Stomach (tissue), 9 donors: Measurements from ENCODE around the gene GOSR1. TPM values are rescaled to one million over a fixed set of nuclear protein-coding genes. Genes with fewer than 3 reads are reported as not detected.

ENCODE experiments used
- DNase-seq, 2 donors: peaks; one replicate each; pipeline versions ENCODE4 v3.0.0 to v3.0.0-alpha.2; 2013 to 2019
- H3K27ac ChIP-seq, 5 donors: fragments of 200-600 bp in 4 of 5; sonication (generic) in 4 of 5; one replicate each; pipeline ENCODE4 v1.5.1; 2013 to 2019; ENCODE audit warnings: mild to moderate bottlenecking in 1 of 5, moderate library complexity in 1 of 5
- H3K27me3 ChIP-seq, 3 donors: fragments of 200-600 bp; sonication (generic); one replicate each; pipeline ENCODE4 v1.5.1; 2017 to 2019; ENCODE audit warnings: mixed run types in 1 of 3
- H3K36me3 ChIP-seq, 4 donors: fragments of 200-600 bp; sonication (generic); 1 replicate in 3 of 4; 2 replicates in 1 of 4; pipeline ENCODE4 v1.5.1; 2016 to 2019
- H3K4me1 ChIP-seq, 4 donors: fragments of 200-600 bp; sonication (generic); one replicate each; pipeline ENCODE4 v1.5.1; 2016 to 2019
- H3K4me3 ChIP-seq, 4 donors: fragments of 200-600 bp; sonication (generic) in 3 of 4; one replicate each; pipeline ENCODE4 v1.5.1; 2016 to 2019; ENCODE audit warnings: mild to moderate bottlenecking in 1 of 4
- H3K9me3 ChIP-seq, 4 donors: fragments of 200-600 bp; sonication (generic); one replicate each; pipeline ENCODE4 v1.5.1; 2016 to 2019
- CTCF ChIP-seq, 7 experiments: fragments of 450-650 bp in 4 of 7; fragments of 200-600 bp in 3 of 7; sonication (generic) in 3 of 7; IDR thresholded peaks; one replicate each; pipeline ENCODE4 v1.5.1; 2016 to 2019; ENCODE audit warnings: antibody characterized with exemption in 7 of 7, control low read depth in 2 of 7, mild to moderate bottlenecking in 1 of 7
- EP300 ChIP-seq: sonication (generic); formaldehyde crosslinking; IDR thresholded peaks from one replicate; pipeline ENCODE4 v1.6.1; 2017; ENCODE audit warnings: antibody characterized with exemption
- POLR2A ChIP-seq, 4 donors: fragments of 450-650 bp; IDR thresholded peaks; one replicate each; pipeline ENCODE4 v1.6.1; 2016; ENCODE audit warnings: antibody characterized with exemption in 4 of 4, control low read depth in 2 of 4, mild to moderate bottlenecking in 1 of 4, moderate library complexity in 1 of 4
- POLR2AphosphoS5 ChIP-seq, 3 donors: sonication (generic); formaldehyde crosslinking; IDR thresholded peaks; one replicate each; pipeline ENCODE4 v1.6.1; 2016; ENCODE audit warnings: antibody characterized with exemption in 3 of 3
- WGBS, 5 donors: extraction: QIAGEN DNeasy Blood & Tissue Kit in 3 of 5; methylation state at CpG; one replicate each; pipeline versions ENCODE4 v1.1.5 to v1.1.7; 2013 to 2018; 5-methylcytosine and 5-hydroxymethylcytosine counted together
- intact Hi-C: fragments of 100-400 bp; cut with DNase I; formaldehyde crosslinking; loops from one replicate; pipeline ENCODE4 v1.15.1; 2023; ENCODE audit warnings: low total_unique reads
- polyA plus RNA-seq, 3 donors: library from polyadenylated mRNA; stranded (reverse); fragments of 200-250 nt; gene quantifications; one replicate each; pipeline ENCODE4 v1.2.3, GENCODE V29; 2013
- total RNA-seq, 5 donors: library from RNA; depleted of rRNA; stranded (reverse); fragments of >200 nt; gene quantifications; one replicate each; pipeline versions ENCODE4 v1.1.0 to v1.2.3, GENCODE V29; 2014 to 2016
- donor health status: healthy with polysubstance abuse.
- donor health status: Bipolar disorder and iron deficiency.
- donor health status: healthy.

GOSR1 gene
- total and polyA plus RNA-seq, 8 donors = 7.0 to 45.5 (median 13.0) TPM

GRCh38 chr17:30468465-30468864 is 8.7 kb upstream of the GOSR1 start:
- 71 to 99% (median 97%) methylated on average over 2 of the region's 2 CpGs for WGBS, 5 donors
- Histone ChIP-seq H3K27ac (no peak overlapping the region), H3K27me3 (no peaks in the 10 kb centered on the region), H3K4me1 (peaks cover 0 to 5% (median 0%) of the 10 kb centered on the region in 4 donors), H3K9me3 (no peaks in the 10 kb centered on the region), H3K4me3 (no peak overlapping the region), H3K36me3 (peaks cover 6 to 40% (median 36%) of the 10 kb centered on the region in 4 donors)
- intact Hi-C loops = no loop called here
- DNase-seq = no peak
- TF ChIP-seq CTCF (IDR thresholded peaks at IDR 0.05) (no peak), POLR2A (IDR thresholded peaks at IDR 0.05) (no peak), POLR2AphosphoS5 (IDR thresholded peaks at IDR 0.05) (no peak), EP300 (no peak)

GRCh38 chr17:30472238-30472890 is 4.8 kb upstream of the GOSR1 start:
- Histone ChIP-seq H3K27me3 (no peaks in the 10 kb centered on the region), H3K9me3 (no peaks in the 10 kb centered on the region), H3K27ac (no peak overlapping the region), H3K4me1 (peaks cover 0 to 14% (median 4%) of the 10 kb centered on the region in 4 donors), H3K36me3 (peaks cover 0 to under 1% (median under 1%) of the 10 kb centered on the region in 4 donors), H3K4me3 (no peak overlapping the region)
- 52 to 61% (median 57%) methylated on average over 10 of the region's 10 CpGs for WGBS, 5 donors
- TF ChIP-seq POLR2AphosphoS5 (IDR thresholded peaks at IDR 0.05) (no peak), EP300 (no peak), CTCF (IDR thresholded peaks at IDR 0.05) (no peak), POLR2A (IDR thresholded peaks at IDR 0.05) (no peak)
- DNase-seq = peak in 1 of 2 donors; percentile 25
- intact Hi-C loops = no loop called here

GRCh38 chr17:30475206-30475605 is 2.0 kb upstream of the GOSR1 start:
- peaks cover 6 to 37% (median 24%) of the 10 kb centered on the region in 4 donors for H3K4me1 ChIP-seq
- TF ChIP-seq POLR2A (IDR thresholded peaks at IDR 0.05) (no peak), EP300 (no peak), CTCF (IDR thresholded peaks at IDR 0.05) (no peak), POLR2AphosphoS5 (IDR thresholded peaks at IDR 0.05) (no peak)
- intact Hi-C loops = no loop called here
- no peak overlapping the region for H3K27ac ChIP-seq
- H3K4me3 ChIP-seq = no peak overlapping the region
- no peaks in the 10 kb centered on the region for H3K9me3 ChIP-seq
- DNase-seq = peak in 1 of 2 donors; percentile 4
- H3K36me3 ChIP-seq = peaks cover 3 to 11% (median 10%) of the 10 kb centered on the region in 4 donors
- WGBS, 5 donors = 89 to 100% (median 94%) methylated on average over 2 of the region's 2 CpGs
- H3K27me3 ChIP-seq = no peaks in the 10 kb centered on the region

- H3K4me1 ChIP-seq = peaks cover 6 to 41% (median 26%) of the 10 kb centered on the region in 4 donors
- 7 to 15% (median 12%) methylated on average over 7 of the region's 7 CpGs for WGBS, 5 donors
- peak overlapping the region in 4 of 5 donors; percentile 91 to 97 (median 94) for H3K27ac ChIP-seq
- TF ChIP-seq POLR2AphosphoS5 (IDR thresholded peaks at IDR 0.05) (no peak), CTCF (IDR thresholded peaks at IDR 0.05) (no peak), POLR2A (IDR thresholded peaks at IDR 0.05) (no peak), EP300 (no peak)
- no peaks in the 10 kb centered on the region for H3K9me3 ChIP-seq
- no peak for DNase-seq
- intact Hi-C loops = no loop called here
- H3K4me3 ChIP-seq = peak overlapping the region; percentile 71 to 90 (median 80)
- H3K27me3 ChIP-seq = no peaks in the 10 kb centered on the region
- peaks cover 3 to 26% (median 25%) of the 10 kb centered on the region in 4 donors for H3K36me3 ChIP-seq
Measured at GRCh38 chr17:30476726-30477082, 504 bp upstream of the GOSR1 start.
